Measurements from ENCODE around the gene CHN1. TPM values are rescaled to one million over a fixed set of nuclear protein-coding genes. Genes with fewer than 3 reads are reported as not detected.
A peak's percentile ranks its signal among the peaks of the same experiment; 100 is the strongest.

Gene CHN1
- total RNA-seq, 1 donor from 2014 or later, result 26.3 TPM

DNA sequence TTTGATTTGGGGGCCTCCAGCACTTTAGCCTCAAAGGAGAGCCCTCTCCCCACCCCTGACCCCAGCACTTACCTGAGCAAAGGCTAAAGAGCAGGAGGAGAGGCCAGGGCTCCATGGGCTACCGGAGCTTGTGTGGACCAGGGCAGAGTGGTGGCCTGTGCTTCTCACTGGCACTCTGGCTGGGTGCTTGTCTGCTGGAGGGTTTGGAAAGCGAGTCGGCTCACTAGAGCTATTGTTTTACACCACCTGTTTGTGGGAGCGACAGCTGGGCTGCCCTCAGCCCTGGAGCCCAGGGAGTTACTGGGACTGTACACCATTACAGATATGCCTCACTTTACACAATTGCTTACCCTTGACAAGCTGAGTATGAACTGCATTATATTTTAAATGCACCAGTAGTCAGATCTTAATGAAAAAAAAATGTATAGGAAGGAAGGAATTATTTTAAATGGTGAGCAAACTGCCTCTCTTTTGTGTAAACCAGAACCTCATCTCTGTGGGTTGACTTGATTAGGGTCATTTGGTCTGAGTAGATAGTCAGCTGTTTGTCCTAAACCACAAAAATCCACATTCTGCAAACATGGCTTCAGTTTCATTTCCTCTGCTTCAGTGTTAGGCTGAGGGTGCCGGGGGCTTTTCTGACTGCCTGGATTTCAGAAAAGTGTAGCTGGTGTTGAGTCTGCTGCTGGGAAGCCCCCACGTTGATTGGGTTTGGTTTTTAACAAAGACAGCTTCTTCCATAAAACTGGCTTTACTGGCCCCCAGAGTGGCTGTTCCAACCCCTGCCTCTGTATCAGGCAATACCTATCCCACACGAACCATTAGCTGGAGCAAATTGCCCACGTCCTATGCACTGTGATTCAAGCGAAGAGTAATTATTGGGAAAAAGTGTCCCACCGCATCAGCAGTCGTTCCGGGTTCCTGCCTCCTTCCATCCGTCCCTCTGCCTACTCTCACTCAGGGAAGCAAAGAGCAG is 240.6 kb downstream of the CHN1 start, which contains the start of gene CHRNA1:
TSS of gene CHRNA1 (minus strand) at position 193 of the 976 bp plus-strand sequence. CDS start at position 115, 78 bp downstream.
- no peak within 1 kb of the TSS for H3K4me3 Mint-ChIP-seq (ENCODE audit: unreplicated experiment)
- H3K9me3 Mint-ChIP-seq (ENCODE audit: unreplicated experiment), result no peaks in the 10 kb centered on the region
- H3K27me3 Mint-ChIP-seq (ENCODE audit: unreplicated experiment), result no peaks in the 10 kb centered on the region
- DNase-seq (ENCODE audit: low spot score), result no peak
- no peaks in the 10 kb centered on the region for H3K36me3 Mint-ChIP-seq (ENCODE audit: low read depth, unreplicated experiment)
- peaks cover 4% of the 10 kb centered on the region for H3K4me1 Mint-ChIP-seq (ENCODE audit: unreplicated experiment)
- TF ChIP-seq, protein P1, sequence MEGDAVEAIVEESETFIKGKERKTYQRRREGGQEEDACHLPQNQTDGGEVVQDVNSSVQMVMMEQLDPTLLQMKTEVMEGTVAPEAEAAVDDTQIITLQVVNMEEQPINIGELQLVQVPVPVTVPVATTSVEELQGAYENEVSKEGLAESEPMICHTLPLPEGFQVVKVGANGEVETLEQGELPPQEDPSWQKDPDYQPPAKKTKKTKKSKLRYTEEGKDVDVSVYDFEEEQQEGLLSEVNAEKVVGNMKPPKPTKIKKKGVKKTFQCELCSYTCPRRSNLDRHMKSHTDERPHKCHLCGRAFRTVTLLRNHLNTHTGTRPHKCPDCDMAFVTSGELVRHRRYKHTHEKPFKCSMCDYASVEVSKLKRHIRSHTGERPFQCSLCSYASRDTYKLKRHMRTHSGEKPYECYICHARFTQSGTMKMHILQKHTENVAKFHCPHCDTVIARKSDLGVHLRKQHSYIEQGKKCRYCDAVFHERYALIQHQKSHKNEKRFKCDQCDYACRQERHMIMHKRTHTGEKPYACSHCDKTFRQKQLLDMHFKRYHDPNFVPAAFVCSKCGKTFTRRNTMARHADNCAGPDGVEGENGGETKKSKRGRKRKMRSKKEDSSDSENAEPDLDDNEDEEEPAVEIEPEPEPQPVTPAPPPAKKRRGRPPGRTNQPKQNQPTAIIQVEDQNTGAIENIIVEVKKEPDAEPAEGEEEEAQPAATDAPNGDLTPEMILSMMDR (IDR thresholded peaks at IDR 0.05; ENCODE audit: unreplicated experiment), result no peak
- peak within 1 kb of the TSS; percentile 30 for H3K27ac Mint-ChIP-seq (ENCODE audit: unreplicated experiment)

DNA sequence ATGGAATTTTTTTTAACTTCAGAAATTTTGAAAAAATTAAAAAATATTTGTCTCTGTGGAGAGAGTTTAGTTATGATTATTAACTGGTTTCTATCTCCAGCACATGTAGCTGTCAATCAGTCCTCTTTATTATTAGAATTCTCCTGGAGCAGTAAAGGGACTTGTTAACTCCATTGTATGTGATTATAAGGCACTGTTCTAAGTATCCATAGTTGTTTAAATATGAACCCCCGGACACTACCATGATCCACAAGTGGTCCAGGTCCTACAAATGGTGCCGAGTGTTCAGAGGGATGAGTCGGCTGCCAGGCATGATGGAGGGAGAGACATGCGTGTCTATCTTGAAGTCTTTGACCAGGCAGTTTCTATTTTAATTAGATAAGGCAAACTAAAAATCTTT is 241.4 kb downstream of the CHN1 start:
- TF ChIP-seq, protein P1 (IDR thresholded peaks at IDR 0.05; ENCODE audit: unreplicated experiment), result no peak
- Mint-ChIP-seq H3K9me3 (ENCODE audit: unreplicated experiment) (no peaks in the 10 kb centered on the region), H3K4me3 (ENCODE audit: unreplicated experiment) (no peak overlapping the region), H3K27ac (ENCODE audit: unreplicated experiment) (no peak overlapping the region), H3K4me1 (ENCODE audit: unreplicated experiment) (peaks cover 4% of the 10 kb centered on the region), H3K27me3 (ENCODE audit: unreplicated experiment) (no peaks in the 10 kb centered on the region), H3K36me3 (ENCODE audit: low read depth, unreplicated experiment) (no peaks in the 10 kb centered on the region)
- DNase-seq (ENCODE audit: low spot score), result no peak

DNA sequence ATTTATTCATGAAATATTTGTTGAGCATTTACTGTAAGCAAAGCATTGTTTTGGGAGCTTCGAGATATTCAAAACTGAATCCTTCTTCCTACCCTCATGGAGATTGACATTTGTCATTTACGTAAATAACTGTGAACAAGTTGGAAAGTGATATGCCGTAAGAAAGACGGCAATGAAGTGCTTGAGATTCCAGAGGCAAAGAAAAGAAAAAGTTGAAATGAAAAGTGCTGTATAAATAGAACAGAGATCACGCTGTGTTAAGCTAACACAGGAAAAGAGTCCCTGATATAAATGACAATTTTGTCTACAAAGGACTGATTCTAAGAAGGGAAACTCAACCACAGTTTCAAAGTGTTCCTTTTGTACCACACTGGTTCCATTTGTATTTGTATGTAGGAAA is 242.7 kb downstream of the CHN1 start:
- TF ChIP-seq, protein P1 (IDR thresholded peaks at IDR 0.05; ENCODE audit: unreplicated experiment), result no peak
- no peak for DNase-seq (ENCODE audit: low spot score)
- Mint-ChIP-seq H3K36me3 (ENCODE audit: low read depth, unreplicated experiment) (no peaks in the 10 kb centered on the region), H3K27ac (ENCODE audit: unreplicated experiment) (no peak overlapping the region), H3K4me3 (ENCODE audit: unreplicated experiment) (no peak overlapping the region), H3K27me3 (ENCODE audit: unreplicated experiment) (peaks cover 2% of the 10 kb centered on the region), H3K4me1 (ENCODE audit: unreplicated experiment) (peaks cover 4% of the 10 kb centered on the region), H3K9me3 (ENCODE audit: unreplicated experiment) (no peaks in the 10 kb centered on the region)

DNA sequence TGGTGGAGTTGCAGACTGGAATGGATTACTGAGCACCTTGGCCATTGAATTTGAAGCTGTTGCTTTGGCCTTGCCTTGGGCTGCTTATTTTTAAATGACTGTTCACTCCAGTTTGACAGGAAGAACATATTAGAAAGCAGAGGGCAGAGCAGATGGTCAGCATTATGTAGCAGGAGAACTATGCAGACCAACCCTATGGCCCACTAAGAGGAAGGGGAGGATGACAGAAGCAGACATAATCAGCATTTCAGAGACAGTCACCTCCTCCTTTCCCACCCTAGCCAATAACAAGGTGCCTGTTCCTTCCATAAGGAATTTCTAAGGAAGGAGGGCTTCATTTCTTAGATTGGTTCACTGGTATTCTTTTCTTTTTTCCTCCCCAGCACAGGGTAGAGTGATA is 243.3 kb downstream of the CHN1 start:
- TF ChIP-seq, protein P1 (IDR thresholded peaks at IDR 0.05; ENCODE audit: unreplicated experiment), result no peak

More for the DNA sequence above, 243.3 kb downstream of the CHN1 start:
- Mint-ChIP-seq H3K4me1 (ENCODE audit: unreplicated experiment) (peaks cover 4% of the 10 kb centered on the region), H3K27me3 (ENCODE audit: unreplicated experiment) (peaks cover 2% of the 10 kb centered on the region), H3K36me3 (ENCODE audit: low read depth, unreplicated experiment) (no peaks in the 10 kb centered on the region), H3K9me3 (ENCODE audit: unreplicated experiment) (no peaks in the 10 kb centered on the region), H3K27ac (ENCODE audit: unreplicated experiment) (no peak overlapping the region), H3K4me3 (ENCODE audit: unreplicated experiment) (no peak overlapping the region)
- no peak for DNase-seq (ENCODE audit: low spot score)
